Thoracic aorta (tissue), 2 donors: ENCODE data around the gene PDE4DIP. TPM values are rescaled to one million over a fixed set of nuclear protein-coding genes. Genes with fewer than 3 reads are reported as not detected.
"Not testable (repeated sequence)": the region's sequence is repeated elsewhere in the genome, so short reads cannot be mapped to it uniquely, and the experiment has no call there.

Experiments used
- ATAC-seq: fragments of 150-250 bp; one replicate; pipeline ENCODE4 v1.8.0; 2017; ENCODE audit warnings: low read depth; ENCODE audit not compliant: insufficient number of reproducible peaks, low FRiP score
- DNase-seq: peaks from one replicate; pipeline ENCODE4 v3.0.0-alpha.2; 2020; ENCODE audit warnings: low spot score
- H3K27ac ChIP-seq, 2 donors: fragments of 200-600 bp; sonication (generic); 1 replicate in 1 of 2; 2 replicates in 1 of 2; pipeline ENCODE4 v1.5.1; 2016; ENCODE audit warnings: mild to moderate bottlenecking in 2 of 2, moderate library complexity in 2 of 2
- H3K27me3 ChIP-seq: fragments of 200-600 bp; sonication (generic); replicated peaks from 2 replicates; pipeline ENCODE4 v1.6.0; 2016; ENCODE audit warnings: mild to moderate bottlenecking; ENCODE audit not compliant: insufficient read depth
- H3K36me3 ChIP-seq: fragments of 200-600 bp; sonication (generic); one replicate; pipeline ENCODE4 v1.5.1; 2016
- H3K4me1 ChIP-seq, 2 donors: fragments of 200-600 bp; sonication (generic); 1 replicate in 1 of 2; 2 replicates in 1 of 2; pipeline versions ENCODE4 v1.5.1 to v1.6.0; 2016; ENCODE audit warnings: low read depth in 2 of 2, mild to moderate bottlenecking in 1 of 2; ENCODE audit not compliant: control insufficient read depth in 1 of 2
- H3K4me3 ChIP-seq: fragments of 200-600 bp; sonication (generic); 2 replicates; pipeline ENCODE4 v1.5.1; 2016; ENCODE audit warnings: mild to moderate bottlenecking
- H3K9me3 ChIP-seq: fragments of 200-600 bp; sonication (generic); 2 replicates; pipeline ENCODE4 v1.5.1; 2016
- total RNA-seq, 2 donors: library from RNA; depleted of rRNA; stranded (reverse); fragments of >200 nt; gene quantifications; one replicate each; pipeline versions ENCODE4 v1.1.0 to v1.2.3, GENCODE V29; 2016
- TF ChIP-seq, protein P1 (sequence below): fragments of 200-600 bp; sonication (generic); IDR thresholded peaks from one replicate; pipeline ENCODE4 v1.5.1; 2019; ENCODE audit warnings: antibody characterized with exemption

The PDE4DIP gene
- total RNA-seq, 2 donors from 2014 or later: 254 to 311 TPM

DNA sequence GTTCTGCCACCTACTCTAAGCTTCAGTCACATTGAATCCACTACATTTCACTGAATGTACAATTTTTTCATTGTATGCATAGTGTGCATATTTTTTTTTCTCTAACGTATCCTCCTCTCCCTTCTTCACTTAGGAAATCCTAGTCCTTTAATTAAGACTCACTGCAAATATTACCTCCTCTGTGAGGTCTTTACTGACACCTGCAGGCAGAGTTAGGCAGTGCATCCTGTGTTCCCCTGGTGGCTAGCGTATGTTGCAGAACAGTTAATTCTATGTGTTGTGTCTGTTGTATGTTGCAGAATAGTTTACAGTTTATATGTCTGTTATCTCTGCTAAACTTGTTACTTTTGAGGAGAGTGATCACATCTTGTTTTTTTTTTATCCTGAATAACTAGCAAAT lies 121.9 kb downstream of the PDE4DIP start:
- ATAC-seq, H3K4me1 ChIP-seq, DNase-seq, H3K36me3 ChIP-seq, H3K4me3 ChIP-seq, H3K9me3 ChIP-seq, H3K27me3 ChIP-seq, H3K27ac ChIP-seq: not testable (repeated sequence)
- TF ChIP-seq, protein P1, sequence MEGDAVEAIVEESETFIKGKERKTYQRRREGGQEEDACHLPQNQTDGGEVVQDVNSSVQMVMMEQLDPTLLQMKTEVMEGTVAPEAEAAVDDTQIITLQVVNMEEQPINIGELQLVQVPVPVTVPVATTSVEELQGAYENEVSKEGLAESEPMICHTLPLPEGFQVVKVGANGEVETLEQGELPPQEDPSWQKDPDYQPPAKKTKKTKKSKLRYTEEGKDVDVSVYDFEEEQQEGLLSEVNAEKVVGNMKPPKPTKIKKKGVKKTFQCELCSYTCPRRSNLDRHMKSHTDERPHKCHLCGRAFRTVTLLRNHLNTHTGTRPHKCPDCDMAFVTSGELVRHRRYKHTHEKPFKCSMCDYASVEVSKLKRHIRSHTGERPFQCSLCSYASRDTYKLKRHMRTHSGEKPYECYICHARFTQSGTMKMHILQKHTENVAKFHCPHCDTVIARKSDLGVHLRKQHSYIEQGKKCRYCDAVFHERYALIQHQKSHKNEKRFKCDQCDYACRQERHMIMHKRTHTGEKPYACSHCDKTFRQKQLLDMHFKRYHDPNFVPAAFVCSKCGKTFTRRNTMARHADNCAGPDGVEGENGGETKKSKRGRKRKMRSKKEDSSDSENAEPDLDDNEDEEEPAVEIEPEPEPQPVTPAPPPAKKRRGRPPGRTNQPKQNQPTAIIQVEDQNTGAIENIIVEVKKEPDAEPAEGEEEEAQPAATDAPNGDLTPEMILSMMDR: peak; percentile 9

DNA sequence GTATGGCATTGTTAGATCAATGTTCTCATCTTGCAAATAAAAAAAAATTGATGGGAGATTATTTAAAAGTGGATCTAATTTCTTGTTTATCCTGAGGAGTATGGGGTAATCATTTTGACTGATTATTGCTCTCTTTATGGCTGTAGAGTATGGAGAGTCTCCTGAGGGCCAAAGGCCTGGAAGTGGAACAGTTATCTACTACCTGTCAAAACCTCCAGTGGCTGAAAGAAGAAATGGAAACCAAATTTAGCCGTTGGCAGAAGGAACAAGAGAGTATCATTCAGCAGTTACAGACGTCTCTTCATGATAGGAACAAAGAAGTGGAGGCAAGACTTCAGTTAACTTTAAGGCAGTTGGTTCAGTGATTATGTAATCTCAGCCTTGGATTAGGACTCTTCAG lies 123.4 kb downstream of the PDE4DIP start:
- not testable (repeated sequence) for ATAC-seq, DNase-seq

GRCh38 chr1:148968682-148969081 lies 124.5 kb downstream of the PDE4DIP start:
- not testable (repeated sequence) for DNase-seq, H3K27ac ChIP-seq, H3K4me3 ChIP-seq, H3K4me1 ChIP-seq, H3K9me3 ChIP-seq, ATAC-seq, H3K27me3 ChIP-seq, H3K36me3 ChIP-seq

More for the DNA sequence above, 123.4 kb downstream of the PDE4DIP start:
- H3K9me3 ChIP-seq, H3K36me3 ChIP-seq, H3K4me1 ChIP-seq, H3K27ac ChIP-seq, H3K27me3 ChIP-seq, H3K4me3 ChIP-seq: not testable (repeated sequence)

DNA sequence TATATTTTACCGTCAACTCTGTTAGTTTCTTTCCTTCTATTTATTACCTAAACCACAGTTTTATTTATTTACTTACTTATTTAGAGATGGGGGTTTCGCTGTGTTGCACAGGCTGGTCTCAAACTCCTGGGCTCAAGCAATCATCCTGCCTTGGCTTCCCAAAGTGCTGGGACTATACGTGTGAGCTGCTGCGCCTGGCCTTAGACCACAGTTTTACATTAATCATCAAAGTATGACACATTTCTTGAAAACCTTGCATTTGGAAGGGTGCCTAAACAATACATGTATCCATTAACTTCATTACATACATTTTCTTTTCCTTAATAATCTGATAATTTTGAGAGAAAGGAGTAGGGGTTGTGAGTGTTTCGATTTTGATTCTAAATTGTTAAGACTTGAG lies 124.9 kb downstream of the PDE4DIP start:
- not testable (repeated sequence) for ATAC-seq

GRCh38 chr1:148975453-148975852 lies 131.2 kb downstream of the PDE4DIP start:
- H3K9me3 ChIP-seq, H3K4me3 ChIP-seq, DNase-seq, H3K4me1 ChIP-seq, H3K27me3 ChIP-seq, ATAC-seq, H3K27ac ChIP-seq: not testable (repeated sequence)
- H3K36me3 ChIP-seq: peaks cover 29% of the 10 kb centered on the region

More for the DNA sequence above, 124.9 kb downstream of the PDE4DIP start:
- H3K4me1 ChIP-seq, H3K27ac ChIP-seq, H3K27me3 ChIP-seq, H3K9me3 ChIP-seq, H3K4me3 ChIP-seq, DNase-seq, H3K36me3 ChIP-seq: not testable (repeated sequence)

GRCh38 chr1:148975866-148976537 lies 131.8 kb downstream of the PDE4DIP start:
- ATAC-seq, H3K27me3 ChIP-seq, DNase-seq: not testable (repeated sequence)

DNA sequence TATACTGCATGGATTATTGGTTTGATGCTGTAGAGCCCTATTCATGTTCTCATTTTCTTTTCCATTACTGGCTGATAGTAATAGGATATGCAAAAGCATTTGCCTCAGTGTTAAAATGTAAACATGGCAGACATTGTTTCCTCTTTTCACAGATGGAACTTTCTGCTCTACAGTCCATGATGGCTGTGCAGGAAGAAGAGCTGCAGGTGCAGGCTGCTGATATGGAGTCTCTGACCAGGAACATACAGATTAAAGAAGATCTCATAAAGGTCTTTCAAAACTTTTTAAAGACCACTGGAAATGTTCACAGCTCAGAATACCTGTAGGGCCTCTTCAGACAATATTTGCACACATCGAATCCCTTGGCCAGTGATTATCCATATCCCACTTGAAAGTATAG lies 133.6 kb downstream of the PDE4DIP start:
- H3K9me3 ChIP-seq, H3K4me1 ChIP-seq, ATAC-seq, H3K27ac ChIP-seq, H3K4me3 ChIP-seq, DNase-seq, H3K27me3 ChIP-seq: not testable (repeated sequence)
- H3K36me3 ChIP-seq: peaks cover 45% of the 10 kb centered on the region

More at GRCh38 chr1:148975866-148976537, 131.8 kb downstream of the PDE4DIP start:
- not testable (repeated sequence) for H3K4me1 ChIP-seq, H3K27ac ChIP-seq, H3K4me3 ChIP-seq, H3K9me3 ChIP-seq
- H3K36me3 ChIP-seq: peaks cover 32% of the 10 kb centered on the region

DNA sequence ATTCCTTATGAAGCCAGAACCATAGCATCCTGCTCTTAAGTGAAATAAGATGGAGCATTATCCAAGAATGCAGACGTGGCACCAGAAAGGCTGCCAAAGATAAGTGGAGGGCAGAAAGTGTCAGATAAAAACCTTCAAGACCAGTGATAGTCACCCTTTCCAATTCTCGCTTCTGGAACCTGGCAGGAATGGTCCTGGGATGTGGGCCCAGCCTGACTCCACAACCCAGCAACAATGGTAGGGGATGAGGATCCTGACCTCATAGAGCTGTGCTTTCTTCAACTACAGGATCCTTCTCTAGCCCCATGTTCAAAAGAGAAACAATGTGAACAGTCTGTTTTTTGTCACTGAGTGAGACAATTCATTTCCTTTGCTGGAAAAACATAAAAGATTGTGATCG lies 145.2 kb downstream of the PDE4DIP start:
- H3K9me3 ChIP-seq, H3K27ac ChIP-seq, H3K4me3 ChIP-seq, ATAC-seq, H3K4me1 ChIP-seq, DNase-seq, H3K36me3 ChIP-seq, H3K27me3 ChIP-seq: not testable (repeated sequence)

GRCh38 chr1:148990233-148990788 lies 146.1 kb downstream of the PDE4DIP start:
- H3K9me3 ChIP-seq, H3K4me3 ChIP-seq, H3K4me1 ChIP-seq, ATAC-seq, DNase-seq, H3K27me3 ChIP-seq, H3K27ac ChIP-seq, H3K36me3 ChIP-seq: not testable (repeated sequence)

DNA sequence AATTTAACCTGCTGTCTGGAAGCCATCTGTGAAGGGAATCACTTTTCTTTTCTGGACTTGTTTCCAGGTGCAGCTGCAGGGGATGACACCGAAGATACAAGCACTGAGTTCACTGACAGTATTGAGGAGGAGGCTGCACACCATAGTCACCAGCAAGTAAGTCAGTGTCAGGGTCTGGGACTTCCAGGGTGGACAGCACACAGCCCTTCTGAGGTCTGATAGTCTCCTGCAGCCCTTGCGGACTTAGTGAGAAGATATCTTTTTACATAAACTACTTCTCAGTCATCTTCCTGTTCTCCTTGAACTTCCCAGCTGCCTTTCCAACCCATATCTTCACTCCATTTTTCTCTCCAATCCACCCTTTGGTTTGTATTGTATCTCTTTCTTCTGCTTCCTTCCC lies 147.6 kb downstream of the PDE4DIP start:
- not testable (repeated sequence) for H3K36me3 ChIP-seq, H3K27me3 ChIP-seq, ATAC-seq, H3K4me3 ChIP-seq, DNase-seq, H3K9me3 ChIP-seq, H3K4me1 ChIP-seq, H3K27ac ChIP-seq

DNA sequence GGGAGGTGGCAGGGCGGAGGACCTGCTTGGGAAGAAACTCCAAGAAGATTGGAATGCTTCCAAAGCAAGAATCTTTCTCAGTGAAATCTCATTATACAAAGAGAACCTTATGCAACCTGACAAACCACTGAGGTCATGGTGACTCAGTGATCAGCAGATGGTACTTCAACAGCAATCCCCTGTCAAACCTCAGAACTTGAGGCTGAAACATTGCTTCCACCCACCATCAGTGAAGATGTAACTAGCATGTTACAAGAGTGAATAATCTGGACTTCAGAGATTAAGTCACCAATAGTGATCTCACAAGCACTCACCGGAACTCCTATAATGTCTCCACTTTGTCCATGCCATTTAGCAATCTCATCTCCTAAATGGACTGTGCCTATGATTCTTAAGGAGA lies 148.1 kb downstream of the PDE4DIP start:
- H3K36me3 ChIP-seq, DNase-seq, H3K9me3 ChIP-seq, H3K4me3 ChIP-seq, ATAC-seq, H3K27ac ChIP-seq, H3K4me1 ChIP-seq, H3K27me3 ChIP-seq: not testable (repeated sequence)
